GM21717 (cell line): ENCODE measurements around the gene SH3TC1.

Source experiments
- ATAC-seq: cut with Tn5 transposase; IDR thresholded peaks from one replicate; pipeline ENCODE4 v1.9.1; 2021; ENCODE audit warnings: mild to moderate bottlenecking, moderate library complexity; ENCODE audit not compliant: unreplicated experiment

Gene SH3TC1

GRCh38 chr4:8198906-8199593 is at the start of gene SH3TC1:
Gene SH3TC1, plus strand, starts transcription at chr4:8199290. Its CDS starts 5,905 bp downstream, at chr4:8205195.
- peak; percentile 66 for ATAC-seq

- ATAC-seq = no peak
Observed at GRCh38 chr4:8149664-8150063, 49.4 kb upstream of the SH3TC1 start.

- no peak for ATAC-seq
Observed at GRCh38 chr4:8150152-8151090, 48.7 kb upstream of the SH3TC1 start.

GRCh38 chr4:8151165-8151650 is 47.9 kb upstream of the SH3TC1 start:
- ATAC-seq = no peak

- ATAC-seq = no peak
Observed at GRCh38 chr4:8152090-8152864, 46.8 kb upstream of the SH3TC1 start.

GRCh38 chr4:8152865-8153257 is 46.2 kb upstream of the SH3TC1 start:
- no peak for ATAC-seq

GRCh38 chr4:8153441-8153840 is 45.6 kb upstream of the SH3TC1 start:
- ATAC-seq = no peak

- no peak for ATAC-seq
Observed at GRCh38 chr4:8155048-8155447, 44.0 kb upstream of the SH3TC1 start.

GRCh38 chr4:8155660-8156421 is 43.2 kb upstream of the SH3TC1 start:
- no peak for ATAC-seq

GRCh38 chr4:8156617-8157016 is 42.5 kb upstream of the SH3TC1 start:
- no peak for ATAC-seq

GRCh38 chr4:8157496-8157895 is 41.6 kb upstream of the SH3TC1 start:
- no peak for ATAC-seq

GRCh38 chr4:8157944-8158709 is 41.0 kb upstream of the SH3TC1 start:
- peak; percentile 1 for ATAC-seq

- peak; percentile 95 for ATAC-seq
Observed at GRCh38 chr4:8158710-8159536, 40.2 kb upstream of the SH3TC1 start, which contains the start of gene ABLIM2. Gene ABLIM2, minus strand, starts transcription at chr4:8158813. Its CDS starts 124 bp downstream, at chr4:8158689.

GRCh38 chr4:8159537-8160232 is 39.4 kb upstream of the SH3TC1 start:
- no peak for ATAC-seq

GRCh38 chr4:8160233-8160560 is 38.9 kb upstream of the SH3TC1 start:
- no peak for ATAC-seq

GRCh38 chr4:8160572-8160971 is 38.5 kb upstream of the SH3TC1 start:
- ATAC-seq = no peak

- no peak for ATAC-seq
Observed at GRCh38 chr4:8162625-8163024, 36.5 kb upstream of the SH3TC1 start.

- ATAC-seq = no peak
Observed at GRCh38 chr4:8163026-8163425, 36.1 kb upstream of the SH3TC1 start.
